Uterus (tissue), 4 donors: Measurements from ENCODE around the gene QPCTL. TPM values are rescaled to one million over a fixed set of nuclear protein-coding genes. Genes with fewer than 3 reads are reported as not detected.
"Not testable (repeated sequence)": the region's sequence is repeated elsewhere in the genome, so short reads cannot be mapped to it uniquely, and the experiment has no call there.

ENCODE experiments used
- DNase-seq, 2 donors: peaks; one replicate each; pipeline ENCODE4 v3.0.0-alpha.2; 2019 to 2020
- H3K27ac ChIP-seq, 2 donors: fragments of 200-600 bp; sonication (generic); 1 replicate in 1 of 2; 2 replicates in 1 of 2; pipeline ENCODE4 v1.5.1; 2016 to 2018
- H3K27me3 ChIP-seq, 2 donors: fragments of 200-600 bp; sonication (generic); one replicate each; pipeline ENCODE4 v1.5.1; 2018 to 2019; ENCODE audit warnings: control low read depth in 1 of 2
- H3K36me3 ChIP-seq, 2 donors: fragments of 200-600 bp; sonication (generic); one replicate each; pipeline ENCODE4 v1.5.1; 2019; ENCODE audit warnings: control low read depth in 1 of 2
- H3K4me1 ChIP-seq, 2 donors: fragments of 200-600 bp; sonication (generic); one replicate each; pipeline ENCODE4 v1.5.1; 2018 to 2019; ENCODE audit warnings: control low read depth in 1 of 2
- H3K4me3 ChIP-seq, 2 donors: fragments of 200-600 bp; sonication (generic); 1 replicate in 1 of 2; 2 replicates in 1 of 2; pipeline ENCODE4 v1.5.1; 2018 to 2019; ENCODE audit warnings: mild to moderate bottlenecking in 1 of 2
- H3K9me3 ChIP-seq, 2 donors: fragments of 200-600 bp; sonication (generic); one replicate each; pipeline ENCODE4 v1.5.1; 2019; ENCODE audit warnings: control low read depth in 1 of 2
- POLR2A ChIP-seq, 2 donors: fragments of 450-650 bp; IDR thresholded peaks; one replicate each; pipeline ENCODE4 v1.6.1; 2016; ENCODE audit warnings: antibody characterized with exemption in 2 of 2, mild to moderate bottlenecking in 1 of 2, moderate library complexity in 1 of 2
- intact Hi-C: fragments of 100-400 bp; cut with DNase I; formaldehyde crosslinking; loops from one replicate; pipeline ENCODE4 v1.15.1; 2023; ENCODE audit warnings: low total_unique reads
- total RNA-seq, 4 donors: library from RNA; depleted of rRNA in 3 of 4; stranded (reverse); fragments of >200 nt in 3 of 4; gene quantifications; one replicate each; pipeline versions ENCODE4 v1.1.0 to v1.2.4, GENCODE V29; 2014 to 2023
- TF ChIP-seq, protein P1 (sequence below), 4 experiments: fragments of 200-600 bp in 2 of 4; fragments of 450-650 bp in 2 of 4; sonication (generic) in 2 of 4; IDR thresholded peaks; one replicate each; pipeline ENCODE4 v1.5.1; 2016 to 2019; ENCODE audit warnings: antibody characterized with exemption in 4 of 4, mild to moderate bottlenecking in 2 of 4, moderate library complexity in 1 of 4
- donor health status: DM: yes; HTN: yes; CAD: no.

QPCTL gene
- total RNA-seq, 4 donors from 2014 or later = 6.5 to 18.2 (median 9.5) TPM; not detected in 1

DNA sequence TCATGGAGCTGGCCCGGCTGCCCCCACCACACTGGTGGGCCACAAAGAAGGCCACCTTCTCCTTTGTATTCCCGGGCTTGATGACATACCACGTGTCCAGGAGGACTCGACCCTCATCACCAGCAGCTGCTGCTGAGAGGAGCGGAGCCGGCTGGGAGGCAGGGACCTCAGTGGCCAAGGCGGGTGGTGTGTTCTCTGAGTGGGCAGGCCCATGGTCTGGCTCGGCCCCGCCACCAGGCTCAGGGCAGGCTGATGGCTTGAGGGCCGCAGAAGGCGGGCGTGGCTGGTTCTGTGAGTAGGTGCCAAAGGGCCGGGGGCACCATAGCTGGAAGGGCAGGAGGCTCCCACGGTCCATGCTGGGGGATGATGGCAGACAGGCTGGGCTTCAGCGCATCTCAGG is 20.7 kb downstream of the QPCTL start:
- intact Hi-C loops = no loop called here

DNA sequence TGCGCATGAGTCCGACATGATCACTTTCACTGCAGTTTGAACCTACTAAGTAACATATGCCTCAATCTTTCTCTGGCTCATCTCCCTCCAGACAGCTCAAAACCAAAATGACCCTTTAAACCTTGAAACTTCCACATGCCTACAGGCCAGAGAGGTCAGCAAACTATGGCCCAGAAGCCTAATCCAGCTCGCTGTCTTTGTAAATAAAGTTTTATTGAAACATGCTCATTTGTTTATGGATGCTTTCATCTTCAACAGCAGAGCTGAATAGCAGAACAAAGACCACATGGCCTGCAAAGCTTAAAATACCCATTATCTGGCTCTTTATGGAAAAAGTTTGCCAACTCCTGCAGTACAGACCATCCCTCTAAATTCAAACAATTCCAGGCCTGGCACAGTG is 22.7 kb downstream of the QPCTL start:
- Histone ChIP-seq H3K4me1 (peaks cover 0 to 4% of the 10 kb centered on the region in 2 donors), H3K36me3 (no peaks in the 10 kb centered on the region), H3K4me3 (no peak overlapping the region), H3K27me3 (no peaks in the 10 kb centered on the region), H3K27ac (no peak overlapping the region), H3K9me3 (no peaks in the 10 kb centered on the region)
- no peak for TF ChIP-seq POLR2A (IDR thresholded peaks at IDR 0.05)
- no peak for DNase-seq
- intact Hi-C loops = no loop called here

More for the DNA sequence above, 20.7 kb downstream of the QPCTL start:
- TF ChIP-seq POLR2A (IDR thresholded peaks at IDR 0.05) = no peak
- TF ChIP-seq, protein P1, sequence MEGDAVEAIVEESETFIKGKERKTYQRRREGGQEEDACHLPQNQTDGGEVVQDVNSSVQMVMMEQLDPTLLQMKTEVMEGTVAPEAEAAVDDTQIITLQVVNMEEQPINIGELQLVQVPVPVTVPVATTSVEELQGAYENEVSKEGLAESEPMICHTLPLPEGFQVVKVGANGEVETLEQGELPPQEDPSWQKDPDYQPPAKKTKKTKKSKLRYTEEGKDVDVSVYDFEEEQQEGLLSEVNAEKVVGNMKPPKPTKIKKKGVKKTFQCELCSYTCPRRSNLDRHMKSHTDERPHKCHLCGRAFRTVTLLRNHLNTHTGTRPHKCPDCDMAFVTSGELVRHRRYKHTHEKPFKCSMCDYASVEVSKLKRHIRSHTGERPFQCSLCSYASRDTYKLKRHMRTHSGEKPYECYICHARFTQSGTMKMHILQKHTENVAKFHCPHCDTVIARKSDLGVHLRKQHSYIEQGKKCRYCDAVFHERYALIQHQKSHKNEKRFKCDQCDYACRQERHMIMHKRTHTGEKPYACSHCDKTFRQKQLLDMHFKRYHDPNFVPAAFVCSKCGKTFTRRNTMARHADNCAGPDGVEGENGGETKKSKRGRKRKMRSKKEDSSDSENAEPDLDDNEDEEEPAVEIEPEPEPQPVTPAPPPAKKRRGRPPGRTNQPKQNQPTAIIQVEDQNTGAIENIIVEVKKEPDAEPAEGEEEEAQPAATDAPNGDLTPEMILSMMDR (IDR thresholded peaks at IDR 0.05) = no peak
- DNase-seq = no peak
- H3K9me3 ChIP-seq = no peaks in the 10 kb centered on the region
- H3K4me3 ChIP-seq = no peak overlapping the region
- H3K4me1 ChIP-seq = peaks cover 0 to under 1% of the 10 kb centered on the region in 2 donors
- no peak overlapping the region for H3K27ac ChIP-seq
- no peaks in the 10 kb centered on the region for H3K27me3 ChIP-seq
- H3K36me3 ChIP-seq = no peaks in the 10 kb centered on the region

DNA sequence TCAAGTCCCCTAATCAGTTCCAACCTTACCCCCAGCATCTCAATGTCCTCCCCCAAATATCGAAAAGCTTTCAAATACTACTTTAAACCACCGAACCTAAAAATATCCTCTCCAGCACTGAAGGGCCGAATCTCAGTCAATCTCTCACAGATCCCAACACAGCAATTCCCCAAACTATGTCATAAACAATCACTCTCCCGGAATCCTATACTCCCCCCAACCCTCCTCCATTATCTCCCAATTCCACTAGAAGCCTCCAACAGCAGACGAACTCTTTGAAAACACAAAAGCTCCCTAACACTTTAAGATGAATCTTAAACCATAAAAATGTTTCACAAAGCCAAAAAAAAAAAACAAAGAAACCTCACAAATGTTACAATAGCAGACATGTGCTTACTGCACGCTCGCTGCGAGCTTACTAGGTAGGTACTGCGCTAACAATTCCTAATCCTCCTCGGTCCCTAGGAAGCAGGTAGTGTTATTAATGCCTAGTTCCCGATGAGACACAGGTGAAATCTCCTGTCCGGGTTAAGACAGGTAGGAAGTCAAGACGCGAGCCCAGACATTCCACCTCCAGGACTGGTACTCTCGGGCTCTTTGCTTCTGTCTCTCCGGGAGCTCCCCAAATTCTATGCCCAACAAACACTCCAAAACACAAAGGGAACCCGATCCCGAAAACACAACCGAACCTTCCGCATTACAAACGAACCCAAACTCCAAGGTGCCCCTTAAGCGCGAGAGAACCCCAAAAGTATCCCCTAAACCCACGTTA is 24.1 kb downstream of the QPCTL start:
- Histone ChIP-seq H3K4me3 (peak overlapping the region; percentile 79 to 93), H3K27ac (peak overlapping the region; percentile 93 to 98), H3K4me1 (peaks cover 0 to 4% of the 10 kb centered on the region in 2 donors), H3K9me3 (no peaks in the 10 kb centered on the region), H3K27me3 (no peaks in the 10 kb centered on the region), H3K36me3 (no peaks in the 10 kb centered on the region)
- intact Hi-C loops = no loop called here
- peak in 1 of 2 donors; percentile 22 for DNase-seq
- TF ChIP-seq, protein P1 (IDR thresholded peaks at IDR 0.05) = no peak
- no peak for TF ChIP-seq POLR2A (IDR thresholded peaks at IDR 0.05)

DNA sequence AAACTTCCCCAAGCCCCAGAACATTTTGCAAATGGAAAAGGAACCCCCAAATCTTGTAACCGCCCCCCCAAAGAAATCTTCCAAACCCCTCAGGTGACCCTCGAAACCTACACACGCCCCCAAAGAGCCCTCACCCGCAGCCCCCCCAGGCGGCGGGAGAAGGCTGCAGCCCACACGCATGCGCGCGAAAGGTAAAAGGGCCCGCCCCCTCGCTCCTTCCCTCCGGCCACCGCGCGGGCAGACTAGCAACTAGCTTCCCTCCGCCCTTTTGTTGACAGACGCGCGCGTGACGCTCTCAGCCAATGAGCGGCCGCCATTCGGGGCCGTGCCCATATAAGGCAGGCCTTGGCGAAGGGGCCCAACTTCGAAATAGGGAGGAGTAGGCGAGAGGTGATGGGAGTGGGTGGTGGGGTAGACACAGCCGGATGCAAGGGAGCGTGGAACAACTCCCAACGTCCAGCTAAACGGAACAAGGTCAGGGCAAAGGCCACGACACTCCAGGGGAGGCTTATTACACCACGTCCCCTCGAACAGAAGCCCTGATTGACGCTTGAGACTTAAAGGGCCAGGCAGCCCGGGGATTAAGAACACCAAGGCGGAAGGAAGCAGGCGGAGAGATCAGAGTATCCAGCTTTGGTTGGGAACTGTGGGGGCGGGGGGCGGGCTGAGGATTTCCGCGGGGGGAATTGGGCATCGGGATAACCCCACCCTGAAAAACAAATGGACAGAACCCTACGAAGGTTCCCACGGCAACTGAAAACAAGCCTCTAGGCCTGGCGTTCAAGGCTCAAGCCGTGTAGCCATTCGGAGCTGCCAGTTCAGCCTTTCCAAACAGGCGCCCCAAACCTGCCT is 24.9 kb downstream of the QPCTL start:
- TF ChIP-seq, protein P1 (IDR thresholded peaks at IDR 0.05) = peak in 3 of 4 experiments; percentile 10 to 42 (median 40)
- TF ChIP-seq POLR2A (IDR thresholded peaks at IDR 0.05) = peak; percentile 65 to 77
- peak; percentile 99 for DNase-seq
- H3K27ac ChIP-seq = peak overlapping the region; percentile 93 to 98
- peaks cover 0 to 4% of the 10 kb centered on the region in 2 donors for H3K4me1 ChIP-seq
- H3K9me3 ChIP-seq = no peaks in the 10 kb centered on the region
- H3K36me3 ChIP-seq = no peaks in the 10 kb centered on the region
- H3K4me3 ChIP-seq = peak overlapping the region; percentile 79 to 93
- intact Hi-C loops = no loop called here
- no peaks in the 10 kb centered on the region for H3K27me3 ChIP-seq

DNA sequence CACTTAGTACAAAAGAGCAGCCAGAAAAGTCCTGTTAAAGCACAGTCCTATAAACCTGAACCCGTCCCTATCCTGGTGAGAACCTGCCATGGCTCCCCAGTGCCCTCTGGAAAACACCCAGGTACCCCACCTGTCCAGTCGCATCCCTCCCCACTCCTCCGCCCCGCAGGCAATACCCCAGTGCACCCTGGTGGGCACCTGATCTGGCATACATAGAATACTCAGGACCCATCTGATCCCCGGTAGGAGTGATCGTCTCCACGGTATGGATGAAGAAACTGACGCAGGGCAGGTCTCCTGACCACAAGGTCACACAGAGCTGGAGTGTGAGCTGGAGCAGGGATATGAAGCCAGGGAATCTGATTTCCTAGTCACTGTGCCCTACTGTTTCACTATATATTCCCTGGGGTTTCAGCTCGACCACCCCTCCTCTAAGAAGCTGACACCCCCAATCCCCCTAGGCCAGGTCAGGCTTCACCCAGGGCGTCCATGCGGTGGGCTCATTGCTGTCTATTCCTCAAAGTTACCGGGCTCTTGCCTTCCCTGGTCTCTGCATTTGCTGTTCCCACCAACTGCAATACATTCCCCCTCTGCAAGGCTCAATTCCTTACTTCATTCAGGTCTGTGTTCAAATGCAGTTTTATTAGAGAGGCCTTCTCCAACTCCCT is 25.7 kb downstream of the QPCTL start:
- peaks cover 0 to 4% of the 10 kb centered on the region in 2 donors for H3K4me1 ChIP-seq
- DNase-seq = no peak
- intact Hi-C loops = no loop called here

DNA sequence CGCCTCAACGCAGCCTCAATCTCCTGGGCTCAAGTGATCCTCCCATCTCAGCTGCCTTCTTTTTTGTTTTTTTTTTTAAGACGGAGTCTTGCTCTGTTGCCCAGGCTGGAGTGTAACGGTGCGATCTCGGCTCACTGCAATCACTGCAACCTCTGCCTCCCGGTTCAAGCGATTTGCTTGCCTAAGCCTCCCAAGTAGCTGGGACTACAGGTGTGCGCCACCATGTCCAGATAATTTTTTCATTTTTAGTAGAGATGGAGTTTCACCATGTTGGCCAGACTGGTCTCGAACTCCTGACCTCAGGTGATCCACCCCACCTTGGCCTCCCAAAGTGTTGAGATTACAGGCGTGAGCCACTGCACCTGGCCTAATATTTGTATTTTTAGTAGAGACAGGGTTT is 27.6 kb downstream of the QPCTL start:
- H3K9me3 ChIP-seq, H3K36me3 ChIP-seq, DNase-seq, H3K4me1 ChIP-seq, intact Hi-C loops, H3K4me3 ChIP-seq, H3K27ac ChIP-seq, H3K27me3 ChIP-seq: not testable (repeated sequence)

More for the DNA sequence above, 25.7 kb downstream of the QPCTL start:
- H3K27me3 ChIP-seq = no peaks in the 10 kb centered on the region
- peak overlapping the region; percentile 92 to 98 for H3K27ac ChIP-seq
- H3K4me3 ChIP-seq = peak overlapping the region; percentile 79 to 93
- H3K9me3 ChIP-seq = no peaks in the 10 kb centered on the region
- no peaks in the 10 kb centered on the region for H3K36me3 ChIP-seq
- TF ChIP-seq, protein P1 (IDR thresholded peaks at IDR 0.05) = no peak
- TF ChIP-seq POLR2A (IDR thresholded peaks at IDR 0.05) = no peak

DNA sequence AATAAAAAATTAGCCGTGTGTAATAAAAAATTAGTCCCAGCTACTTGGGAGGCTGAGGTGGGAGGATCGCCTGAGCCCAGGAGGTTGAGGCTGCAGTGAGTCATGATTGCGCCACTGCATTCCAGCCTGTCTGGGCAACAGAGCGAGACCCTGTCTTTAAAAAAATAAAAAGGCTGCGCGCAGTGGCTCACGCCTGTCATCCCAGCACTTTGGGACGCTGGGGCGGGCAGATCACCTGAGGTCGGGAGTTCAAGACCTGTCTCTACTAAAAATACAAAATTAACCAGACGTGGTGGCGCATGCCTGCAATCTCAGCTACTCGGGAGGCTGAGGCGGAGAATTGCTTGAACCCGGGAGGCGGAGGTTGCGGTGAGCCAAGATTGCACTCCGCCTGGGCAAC is 36.2 kb downstream of the QPCTL start:
- H3K36me3 ChIP-seq, DNase-seq, H3K27ac ChIP-seq, H3K4me1 ChIP-seq, H3K27me3 ChIP-seq, H3K9me3 ChIP-seq, intact Hi-C loops, H3K4me3 ChIP-seq: not testable (repeated sequence)
